ENCODE measurements around the gene CLIC5.

GRCh38 chr6:45987856-45988255 lies 27.8 kb downstream of the CLIC5 start:
- TF ChIP-seq CTCF (IDR thresholded peaks at IDR 0.05): no peak
- TF ChIP-seq POLR2A (IDR thresholded peaks at IDR 0.05): no peak

All from testis (tissue), 2 donors.